Activated T-cell treated with anti-CD3 and anti-CD28 coated beads for 48 hours (primary cell): ENCODE measurements around the gene FKBP6.
A peak's percentile ranks its signal among the peaks of the same experiment; 100 is the strongest.
"Not testable (repeated sequence)": the region's sequence is repeated elsewhere in the genome, so short reads cannot be mapped to it uniquely, and the experiment has no call there.

ENCODE experiments used
- DNase-seq: peaks from one replicate; pipeline ENCODE4 v3.0.0-alpha.2; 2020; ENCODE audit warnings: low read depth

The FKBP6 gene

DNA sequence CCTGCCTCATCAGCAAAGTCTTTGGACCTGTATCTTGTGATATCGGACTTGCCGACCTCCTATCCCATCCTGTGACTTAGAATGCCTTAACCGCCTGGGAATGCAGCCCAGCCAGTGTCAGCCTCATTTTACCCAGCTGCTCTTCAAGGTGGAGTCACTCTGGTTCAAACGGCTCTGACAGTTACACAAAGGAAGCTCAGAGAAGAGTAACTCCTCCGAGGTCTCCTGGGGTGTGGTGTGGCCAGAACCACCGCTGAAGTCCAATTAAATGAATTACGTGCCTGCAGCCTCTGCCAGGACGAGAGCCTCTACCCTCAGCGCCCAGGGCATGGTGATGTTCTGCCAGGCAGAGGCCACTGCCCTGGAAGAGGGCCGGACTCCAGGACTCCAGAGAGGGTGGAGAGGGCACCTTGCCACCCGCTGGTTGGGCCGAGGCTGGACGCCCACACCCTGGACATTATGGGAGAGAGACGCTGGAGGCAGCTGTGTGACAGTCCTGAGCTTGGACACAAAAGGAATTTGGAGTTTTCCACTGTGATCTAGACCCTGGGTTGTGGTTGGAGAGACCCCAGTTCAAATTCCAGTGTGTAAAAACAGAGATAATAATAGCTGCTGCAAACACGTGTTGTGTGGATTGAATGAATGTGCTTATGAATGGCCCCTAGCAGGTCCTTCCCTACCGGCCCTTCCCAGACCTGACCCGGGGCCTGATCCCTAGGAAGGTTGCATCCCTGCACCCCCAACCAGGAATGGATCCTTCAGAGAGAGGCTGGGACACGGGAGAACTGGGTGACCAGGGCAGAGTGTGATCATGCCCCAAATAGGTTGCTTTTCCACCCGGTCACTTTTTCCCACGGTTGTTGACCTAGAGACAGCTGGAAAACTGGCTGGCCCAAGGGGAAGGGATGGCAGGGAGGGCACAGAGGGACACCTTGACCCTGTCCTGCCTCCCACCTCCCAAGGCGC lies 67.9 kb downstream of the FKBP6 start:
- no peak for DNase-seq

DNA sequence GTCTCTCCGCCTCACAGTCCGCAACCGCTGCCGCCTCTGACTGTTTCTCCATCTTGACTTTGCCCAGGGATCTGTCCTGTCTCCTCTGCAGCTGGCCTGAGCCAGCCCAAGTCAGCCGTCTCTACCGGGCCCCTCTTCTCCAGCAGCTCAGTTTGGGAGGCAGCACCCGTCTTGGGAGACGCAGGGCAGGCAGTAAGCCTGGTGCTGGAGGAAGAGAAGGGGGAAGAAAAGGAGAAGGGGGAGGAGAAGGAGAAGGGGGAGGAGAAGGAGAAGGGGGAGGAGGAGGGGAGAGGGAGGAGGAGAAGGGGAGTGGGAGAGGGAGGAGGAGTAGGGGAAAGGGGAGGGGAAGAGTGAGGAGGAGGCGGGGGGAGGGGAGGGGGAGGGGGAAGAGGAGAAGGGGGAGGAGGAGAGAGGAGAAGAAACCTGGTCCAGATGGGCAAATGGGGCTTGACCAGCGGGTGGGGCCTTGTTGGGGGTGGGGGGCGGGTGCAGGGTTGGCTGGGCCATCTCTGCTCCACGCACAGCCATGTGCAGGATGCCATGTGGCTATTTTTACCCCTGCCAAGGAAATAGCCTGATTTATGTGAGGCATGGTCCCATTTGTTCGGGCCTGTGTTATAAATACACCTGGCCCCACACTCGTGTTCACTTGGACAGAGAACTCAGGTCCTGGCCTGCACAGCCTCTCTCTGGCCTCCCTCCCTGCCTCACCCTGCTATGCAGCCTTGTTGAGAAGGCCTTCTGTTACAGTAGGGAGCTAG lies 69.7 kb downstream of the FKBP6 start:
- no peak for DNase-seq

GRCh38 chr7:73399185-73400050 lies 71.5 kb downstream of the FKBP6 start:
- peak; percentile 72 for DNase-seq

- DNase-seq, result not testable (repeated sequence)
These were observed 76.9 kb downstream of the FKBP6 start for GRCh38 chr7:73404860-73405259.
